IMR-90 (cell line): ENCODE results near the gene SLC25A30.

Experiments used
- BHLHE40 ChIP-seq: fragments of 150-350 bp; IDR thresholded peaks from 2 replicates; pipeline ENCODE4 v1.6.1; 2016; ENCODE audit warnings: mild to moderate bottlenecking, low read depth, low read length
- CEBPB ChIP-seq: IDR thresholded peaks from 2 replicates; pipeline ENCODE4 v1.6.1; 2012; ENCODE audit warnings: low read depth, low read length, improper control_type of control experiment
- CHD1 ChIP-seq: IDR thresholded peaks from 2 replicates; pipeline ENCODE4 v1.6.1; 2012; ENCODE audit warnings: low read depth, low read length, improper control_type of control experiment
- FOS ChIP-seq: fragments of 150-350 bp; IDR thresholded peaks from 2 replicates; pipeline ENCODE4 v1.6.1; 2016; ENCODE audit warnings: low read depth, low read length
- MAZ ChIP-seq: IDR thresholded peaks from 2 replicates; pipeline ENCODE4 v1.6.1; 2012; ENCODE audit warnings: low read depth, mild to moderate bottlenecking, low read length, improper control_type of control experiment, moderate library complexity, borderline replicate concordance
- MXI1 ChIP-seq: IDR thresholded peaks from 2 replicates; pipeline ENCODE4 v1.6.1; 2012; ENCODE audit warnings: low read depth, mild to moderate bottlenecking, low read length, moderate library complexity, borderline replicate concordance
- NFE2L2 ChIP-seq: fragments of 150-350 bp; IDR thresholded peaks from 2 replicates; pipeline ENCODE4 v1.6.1; 2016; ENCODE audit warnings: low read depth, mild to moderate bottlenecking, low read length
- POLR2A ChIP-seq: IDR thresholded peaks from 2 replicates; pipeline ENCODE4 v1.6.1; 2012; ENCODE audit warnings: mild to moderate bottlenecking, low read depth, low read length
- RAD21 ChIP-seq: IDR thresholded peaks from 2 replicates; pipeline ENCODE4 v1.6.1; 2012; ENCODE audit warnings: low read length, improper control_type of control experiment
- RFX5 ChIP-seq: IDR thresholded peaks from 2 replicates; pipeline ENCODE4 v1.8.0; 2012; ENCODE audit warnings: low read depth, mild to moderate bottlenecking, low read length, moderate library complexity
- SMC3 ChIP-seq: fragments of 150-350 bp; IDR thresholded peaks from 2 replicates; pipeline ENCODE4 v1.6.1; 2016; ENCODE audit warnings: low read depth, mild to moderate bottlenecking, antibody characterized with exemption, low read length, moderate library complexity
- TF ChIP-seq, protein P1 (sequence below): conservative IDR thresholded peaks from 2 replicates; pipeline ENCODE4 v1.5.1; 2012; ENCODE audit warnings: mild to moderate bottlenecking, low read depth, low read length, improper control_type of control experiment
- TF ChIP-seq, protein P2 (sequence below): fragments of 150-350 bp; IDR thresholded peaks from 2 replicates; pipeline ENCODE4 v1.6.1; 2017; ENCODE audit warnings: mild to moderate bottlenecking, antibody characterized with exemption, low read length, low read depth
- TF ChIP-seq, protein P3 (sequence below): fragments of 150-350 bp; IDR thresholded peaks from 2 replicates; pipeline ENCODE4 v1.6.1; 2016; ENCODE audit warnings: low read depth, mild to moderate bottlenecking, low read length, moderate library complexity, borderline replicate concordance

DNA sequence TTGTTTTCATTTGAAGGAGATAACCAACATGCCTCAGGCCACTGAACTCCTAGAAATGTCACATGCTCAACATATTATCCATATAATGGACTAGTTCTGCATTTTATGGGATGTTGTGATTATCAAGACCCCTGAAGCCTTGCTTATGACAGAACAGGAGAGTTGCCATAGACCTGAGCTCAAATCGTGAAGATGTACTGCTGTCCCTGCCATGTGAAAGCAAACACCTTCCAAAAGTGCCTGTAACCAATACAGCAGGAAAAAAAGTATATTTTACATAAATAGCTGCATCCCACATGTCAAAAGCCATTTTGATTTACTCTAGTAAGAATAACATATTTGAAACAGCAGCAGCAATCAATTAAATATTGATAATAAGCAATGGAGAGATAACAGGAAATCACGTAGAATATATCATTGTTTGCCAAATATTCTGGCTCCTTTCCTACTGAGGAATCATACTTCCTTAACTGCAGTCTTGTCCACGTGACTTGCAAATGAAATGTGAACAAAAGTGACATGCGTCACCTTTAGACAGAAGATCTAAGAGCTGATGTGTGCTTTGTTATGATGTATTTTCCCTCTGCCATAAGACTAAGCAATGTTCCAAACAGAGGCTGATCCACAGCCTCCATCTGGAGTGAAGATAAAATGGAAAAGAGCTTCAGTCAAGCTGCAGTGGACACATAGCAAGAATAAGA is 33.5 kb downstream of the SLC25A30 start:
- TF ChIP-seq, protein P1, sequence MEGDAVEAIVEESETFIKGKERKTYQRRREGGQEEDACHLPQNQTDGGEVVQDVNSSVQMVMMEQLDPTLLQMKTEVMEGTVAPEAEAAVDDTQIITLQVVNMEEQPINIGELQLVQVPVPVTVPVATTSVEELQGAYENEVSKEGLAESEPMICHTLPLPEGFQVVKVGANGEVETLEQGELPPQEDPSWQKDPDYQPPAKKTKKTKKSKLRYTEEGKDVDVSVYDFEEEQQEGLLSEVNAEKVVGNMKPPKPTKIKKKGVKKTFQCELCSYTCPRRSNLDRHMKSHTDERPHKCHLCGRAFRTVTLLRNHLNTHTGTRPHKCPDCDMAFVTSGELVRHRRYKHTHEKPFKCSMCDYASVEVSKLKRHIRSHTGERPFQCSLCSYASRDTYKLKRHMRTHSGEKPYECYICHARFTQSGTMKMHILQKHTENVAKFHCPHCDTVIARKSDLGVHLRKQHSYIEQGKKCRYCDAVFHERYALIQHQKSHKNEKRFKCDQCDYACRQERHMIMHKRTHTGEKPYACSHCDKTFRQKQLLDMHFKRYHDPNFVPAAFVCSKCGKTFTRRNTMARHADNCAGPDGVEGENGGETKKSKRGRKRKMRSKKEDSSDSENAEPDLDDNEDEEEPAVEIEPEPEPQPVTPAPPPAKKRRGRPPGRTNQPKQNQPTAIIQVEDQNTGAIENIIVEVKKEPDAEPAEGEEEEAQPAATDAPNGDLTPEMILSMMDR: no peak
- TF ChIP-seq POLR2A (no peak), FOS (no peak), MAZ (no peak), RFX5 (no peak), RAD21 (no peak), BHLHE40 (no peak), CHD1 (no peak), MXI1 (no peak), SMC3 (no peak), CEBPB (no peak), NFE2L2 (no peak)
- TF ChIP-seq, protein P2, sequence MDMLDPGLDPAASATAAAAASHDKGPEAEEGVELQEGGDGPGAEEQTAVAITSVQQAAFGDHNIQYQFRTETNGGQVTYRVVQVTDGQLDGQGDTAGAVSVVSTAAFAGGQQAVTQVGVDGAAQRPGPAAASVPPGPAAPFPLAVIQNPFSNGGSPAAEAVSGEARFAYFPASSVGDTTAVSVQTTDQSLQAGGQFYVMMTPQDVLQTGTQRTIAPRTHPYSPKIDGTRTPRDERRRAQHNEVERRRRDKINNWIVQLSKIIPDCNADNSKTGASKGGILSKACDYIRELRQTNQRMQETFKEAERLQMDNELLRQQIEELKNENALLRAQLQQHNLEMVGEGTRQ: no peak
- TF ChIP-seq, protein P3, sequence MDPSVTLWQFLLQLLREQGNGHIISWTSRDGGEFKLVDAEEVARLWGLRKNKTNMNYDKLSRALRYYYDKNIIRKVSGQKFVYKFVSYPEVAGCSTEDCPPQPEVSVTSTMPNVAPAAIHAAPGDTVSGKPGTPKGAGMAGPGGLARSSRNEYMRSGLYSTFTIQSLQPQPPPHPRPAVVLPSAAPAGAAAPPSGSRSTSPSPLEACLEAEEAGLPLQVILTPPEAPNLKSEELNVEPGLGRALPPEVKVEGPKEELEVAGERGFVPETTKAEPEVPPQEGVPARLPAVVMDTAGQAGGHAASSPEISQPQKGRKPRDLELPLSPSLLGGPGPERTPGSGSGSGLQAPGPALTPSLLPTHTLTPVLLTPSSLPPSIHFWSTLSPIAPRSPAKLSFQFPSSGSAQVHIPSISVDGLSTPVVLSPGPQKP: no peak
